GM13977 (cell line): Measurements from ENCODE around the gene PCNT.
"Not testable (repeated sequence)": the region's sequence is repeated elsewhere in the genome, so short reads cannot be mapped to it uniquely, and the experiment has no call there.

Experiments
- DNase-seq: peaks from one replicate; pipeline ENCODE4 v3.0.0; 2012; ENCODE audit warnings: low spot score
- in situ Hi-C: fragments of 300-500 bp; cut with MboI; formaldehyde crosslinking; loops from one replicate; pipeline ENCODE4 v1.12.0; 2022; ENCODE audit warnings: low sequenced_read_pairs, low pct_unique_long_range_greater_than_20kb, mixed read lengths, inconsistent platforms; ENCODE audit not compliant: unreplicated experiment
- TF ChIP-seq, protein P1 (sequence below): IDR thresholded peaks from 2 replicates; pipeline ENCODE4 v1.5.1; 2012; ENCODE audit warnings: mild to moderate bottlenecking, control low read depth; ENCODE audit not compliant: insufficient read depth; ENCODE audit errors: extremely low read depth, missing control alignments

Gene PCNT

DNA sequence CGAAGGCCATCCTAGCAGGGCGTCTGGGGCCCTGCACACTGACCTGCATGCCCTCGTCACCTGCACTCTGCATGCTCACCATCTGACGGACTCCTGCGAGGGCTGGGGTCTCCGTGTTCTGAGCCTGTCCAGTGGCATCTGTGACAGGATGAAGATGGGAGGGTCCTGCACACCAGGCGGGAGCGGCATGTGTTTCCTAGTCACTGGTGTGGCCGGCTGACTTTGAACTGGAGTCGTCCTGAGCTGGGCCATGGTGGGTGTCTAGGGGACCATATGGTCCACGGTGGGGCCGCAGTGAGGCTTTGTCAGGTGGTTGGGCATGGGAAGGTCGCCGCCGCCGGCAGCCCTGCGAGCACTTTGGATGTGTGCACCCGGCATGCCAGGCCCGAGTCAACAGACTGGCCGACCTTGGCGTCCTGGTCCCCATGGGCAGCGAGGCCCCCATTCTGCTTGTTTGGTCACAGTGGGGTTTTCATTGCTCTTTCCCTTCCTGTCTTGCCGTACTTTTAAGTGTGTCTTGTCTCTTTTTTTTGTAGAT is 118.1 kb downstream of the PCNT start:
- in situ Hi-C loops: no loop called here
- TF ChIP-seq, protein P1, sequence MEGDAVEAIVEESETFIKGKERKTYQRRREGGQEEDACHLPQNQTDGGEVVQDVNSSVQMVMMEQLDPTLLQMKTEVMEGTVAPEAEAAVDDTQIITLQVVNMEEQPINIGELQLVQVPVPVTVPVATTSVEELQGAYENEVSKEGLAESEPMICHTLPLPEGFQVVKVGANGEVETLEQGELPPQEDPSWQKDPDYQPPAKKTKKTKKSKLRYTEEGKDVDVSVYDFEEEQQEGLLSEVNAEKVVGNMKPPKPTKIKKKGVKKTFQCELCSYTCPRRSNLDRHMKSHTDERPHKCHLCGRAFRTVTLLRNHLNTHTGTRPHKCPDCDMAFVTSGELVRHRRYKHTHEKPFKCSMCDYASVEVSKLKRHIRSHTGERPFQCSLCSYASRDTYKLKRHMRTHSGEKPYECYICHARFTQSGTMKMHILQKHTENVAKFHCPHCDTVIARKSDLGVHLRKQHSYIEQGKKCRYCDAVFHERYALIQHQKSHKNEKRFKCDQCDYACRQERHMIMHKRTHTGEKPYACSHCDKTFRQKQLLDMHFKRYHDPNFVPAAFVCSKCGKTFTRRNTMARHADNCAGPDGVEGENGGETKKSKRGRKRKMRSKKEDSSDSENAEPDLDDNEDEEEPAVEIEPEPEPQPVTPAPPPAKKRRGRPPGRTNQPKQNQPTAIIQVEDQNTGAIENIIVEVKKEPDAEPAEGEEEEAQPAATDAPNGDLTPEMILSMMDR: no peak
- no peak for DNase-seq

DNA sequence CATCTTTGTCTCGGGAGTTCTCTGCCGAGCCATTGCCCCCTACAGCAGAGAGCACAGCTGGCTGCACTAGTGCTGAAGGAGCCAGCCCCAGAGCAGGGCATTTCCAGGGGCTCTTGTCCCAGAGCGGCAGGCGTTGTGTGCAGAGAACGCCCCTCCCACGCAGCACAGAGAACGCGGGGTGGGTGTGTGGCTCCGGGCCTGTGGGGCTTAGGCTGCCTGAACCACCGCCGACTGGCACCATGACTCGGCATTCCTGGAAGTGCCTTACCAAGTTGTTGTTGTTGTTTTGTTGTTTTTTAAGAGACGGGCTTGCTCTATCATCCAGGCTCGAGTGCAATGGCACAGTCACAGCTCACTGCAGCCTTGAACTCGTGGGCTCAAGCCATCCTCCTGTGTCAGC is 119.0 kb downstream of the PCNT start:
- TF ChIP-seq, protein P1: no peak
- DNase-seq: no peak
- in situ Hi-C loops: no loop called here

DNA sequence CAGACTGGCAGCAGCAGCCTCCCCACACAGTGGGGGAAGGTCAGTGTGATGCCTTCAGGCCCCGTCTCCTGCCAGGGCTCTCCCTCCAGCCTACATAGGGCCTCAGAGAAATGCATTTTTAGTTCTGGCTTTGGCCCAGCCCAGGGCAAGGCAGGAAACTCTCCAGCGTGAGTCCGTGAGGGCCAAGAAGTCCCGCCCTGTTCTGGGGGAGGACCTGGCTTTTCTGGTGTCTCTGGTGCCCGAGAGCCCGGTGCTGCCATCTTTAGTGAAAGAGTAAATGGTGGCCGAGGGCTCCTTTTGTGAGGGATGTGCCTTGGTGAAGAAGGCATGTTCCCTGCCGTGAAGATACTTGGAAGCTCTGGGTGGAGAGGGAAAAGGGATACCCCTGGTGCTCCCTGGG is 120.0 kb downstream of the PCNT start:
- in situ Hi-C loops: no loop called here
- DNase-seq: no peak
- TF ChIP-seq, protein P1: no peak

GRCh38 chr21:46448108-46448507 is 124.2 kb downstream of the PCNT start:
- in situ Hi-C loops: no loop called here
- TF ChIP-seq, protein P1: no peak
- DNase-seq: no peak

DNA sequence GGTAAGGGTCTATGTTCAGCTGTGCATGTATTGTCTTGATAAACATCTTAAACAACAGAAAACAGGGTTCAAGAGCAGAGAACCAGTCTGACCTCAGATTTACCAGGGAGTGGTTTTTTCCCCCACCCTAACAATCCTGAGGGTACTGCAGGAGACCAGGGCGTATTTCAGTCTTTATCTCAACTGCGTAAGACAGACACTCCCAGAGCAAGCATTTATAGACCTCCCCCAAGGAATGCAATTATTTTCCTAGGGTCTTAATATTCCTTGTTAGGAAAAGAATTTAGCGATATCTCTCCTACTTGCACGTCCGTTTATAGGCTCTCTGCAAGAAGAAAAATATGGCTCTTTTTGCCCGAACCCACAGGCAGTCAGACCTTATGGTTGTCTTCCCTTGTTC is 124.9 kb downstream of the PCNT start:
- in situ Hi-C loops, DNase-seq: not testable (repeated sequence)

GRCh38 chr21:46452710-46453109 is 128.8 kb downstream of the PCNT start:
- DNase-seq: no peak
- in situ Hi-C loops: no loop called here
- TF ChIP-seq, protein P1: no peak

GRCh38 chr21:46454142-46454541 is 130.2 kb downstream of the PCNT start:
- in situ Hi-C loops: no loop called here
- TF ChIP-seq, protein P1: no peak
- no peak for DNase-seq
